CD4-positive, alpha-beta T cell treated with Interleukin-15 for 4 hours (primary cell): ENCODE results near the gene COLGALT1.
"Not testable (repeated sequence)": the region's sequence is repeated elsewhere in the genome, so short reads cannot be mapped to it uniquely, and the experiment has no call there.

Source experiments
- DNase-seq: peaks from one replicate; pipeline ENCODE4 v3.0.0-alpha.2; 2020; ENCODE audit warnings: low spot score

The COLGALT1 gene

DNA sequence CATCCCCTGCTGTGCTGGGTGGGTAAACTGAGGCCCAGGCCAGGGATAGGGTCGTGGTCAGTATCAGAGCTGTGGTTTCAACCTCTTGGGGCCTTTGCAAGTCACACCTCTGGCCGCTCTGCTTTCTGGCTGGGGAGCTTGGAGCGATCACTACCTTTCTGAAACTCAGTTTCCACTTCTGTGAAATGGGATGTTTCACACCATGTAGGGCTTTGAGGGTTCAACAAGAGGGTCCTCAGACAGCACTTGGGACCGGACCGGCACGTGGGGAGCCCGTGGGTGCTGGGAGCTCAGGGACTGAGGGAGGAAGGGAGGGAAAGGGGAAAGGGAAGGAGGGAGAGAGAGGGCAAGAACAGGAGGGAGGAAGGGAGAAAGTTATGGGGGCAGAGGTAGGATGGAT lies 22.9 kb upstream of the COLGALT1 start:
- DNase-seq: no peak

DNA sequence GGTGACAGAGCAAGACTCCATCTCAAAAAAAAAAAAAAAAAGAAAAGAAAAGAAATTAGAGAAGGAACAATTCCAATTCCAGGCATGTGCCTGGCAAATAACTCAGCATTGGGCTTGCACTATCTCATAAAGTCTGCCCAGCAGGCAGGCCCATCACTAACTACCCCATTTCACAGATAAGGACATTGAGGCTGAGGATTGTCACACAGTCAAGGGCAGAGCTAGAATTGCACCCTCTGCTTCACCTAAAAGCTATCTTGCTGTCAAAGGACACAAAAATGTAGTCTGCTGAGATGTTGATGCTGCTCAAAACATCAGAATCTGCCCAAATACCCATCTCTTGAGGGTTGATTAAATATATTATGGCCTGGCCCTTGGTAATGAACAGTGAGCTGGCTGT lies 20.7 kb upstream of the COLGALT1 start:
- no peak for DNase-seq

DNA sequence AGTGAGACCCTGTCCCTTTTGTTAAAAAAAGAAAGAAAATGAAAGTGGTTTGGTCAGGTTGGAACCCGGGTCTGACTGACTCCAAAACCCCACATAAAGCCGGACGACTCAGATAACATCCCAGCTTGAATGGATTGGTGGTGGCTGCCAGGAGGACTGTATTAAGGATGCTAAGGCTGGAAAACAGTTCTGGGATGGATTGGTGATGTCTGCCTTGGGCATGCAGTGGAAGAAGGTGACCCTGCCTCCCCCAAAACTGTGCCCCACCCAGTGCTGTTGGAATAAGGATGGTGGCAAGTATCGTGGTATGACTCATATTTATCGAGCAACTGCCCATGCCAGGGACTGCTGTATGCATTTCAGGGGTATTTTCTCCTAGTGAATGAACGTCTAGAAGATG lies 18.5 kb upstream of the COLGALT1 start:
- DNase-seq: no peak

DNA sequence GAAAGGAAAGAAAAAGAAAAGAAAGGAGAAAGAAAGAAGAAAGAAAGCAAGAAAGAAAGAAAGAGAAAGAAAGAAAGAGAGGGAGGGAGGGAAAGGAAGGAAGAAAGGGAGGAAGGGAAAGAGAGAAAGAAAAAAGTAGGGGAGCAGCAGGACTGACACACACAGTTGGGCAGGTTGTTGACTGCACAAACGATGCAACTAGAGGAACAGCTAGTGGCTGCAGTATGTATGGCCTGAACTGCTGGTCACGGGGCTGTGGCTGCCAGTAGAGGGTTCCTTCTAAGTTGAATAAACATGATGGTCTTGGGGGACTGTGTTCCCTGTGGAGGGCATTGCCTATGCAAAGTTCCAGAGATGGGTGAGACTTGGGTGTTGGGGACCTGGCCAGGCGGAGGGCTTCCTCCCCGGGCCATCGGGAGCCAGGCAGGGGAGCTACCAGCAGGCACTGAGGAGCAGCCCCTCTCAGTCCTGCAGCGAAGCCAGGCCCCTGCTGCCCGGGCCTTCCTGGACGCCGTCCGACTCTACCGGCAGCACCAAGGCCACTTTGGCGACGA lies 16.7 kb upstream of the COLGALT1 start:
- DNase-seq: no peak

DNA sequence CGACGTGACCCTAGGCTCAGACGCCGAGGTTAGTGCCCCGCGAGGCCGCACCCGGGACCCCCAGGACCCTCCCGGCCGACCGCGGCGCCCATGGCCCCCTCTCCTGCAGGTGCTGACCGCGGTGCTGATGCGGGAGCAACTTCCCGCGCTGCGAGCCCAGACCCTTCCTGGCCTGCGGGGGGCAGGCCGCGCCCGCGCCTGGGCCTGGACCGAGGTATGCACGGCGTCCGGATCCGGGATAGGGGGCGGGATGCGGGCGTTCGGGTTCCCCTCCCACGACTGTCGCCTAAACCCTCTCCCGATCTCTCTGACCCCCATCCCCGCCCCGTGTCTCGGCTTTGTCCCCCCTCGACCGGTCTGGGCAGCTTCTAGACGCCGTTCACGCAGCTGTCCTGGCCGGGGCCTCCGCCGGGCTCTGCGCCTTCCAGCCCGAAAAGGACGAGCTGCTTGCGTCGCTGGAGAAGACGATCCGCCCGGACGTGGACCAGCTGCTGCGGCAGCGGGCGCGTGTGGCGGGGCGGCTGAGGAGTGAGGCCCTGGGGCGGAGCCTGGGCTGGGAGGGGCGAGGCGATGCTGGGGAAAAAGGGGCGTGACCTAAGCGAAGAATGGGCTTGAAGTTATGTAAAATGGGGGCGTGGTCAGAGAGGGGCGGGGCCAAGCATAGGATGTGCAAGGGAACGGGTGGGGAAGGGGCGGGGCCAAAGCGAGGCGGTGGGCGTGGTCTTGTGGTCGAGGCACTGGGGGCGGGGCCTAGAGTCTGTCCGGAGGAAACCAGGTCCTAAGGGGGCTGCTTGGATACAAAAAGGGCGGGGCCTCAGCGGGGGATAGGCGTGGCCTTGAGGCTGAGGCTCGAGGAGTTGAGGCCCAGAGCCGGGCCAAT lies 16.0 kb upstream of the COLGALT1 start:
- DNase-seq: peak; percentile 92

DNA sequence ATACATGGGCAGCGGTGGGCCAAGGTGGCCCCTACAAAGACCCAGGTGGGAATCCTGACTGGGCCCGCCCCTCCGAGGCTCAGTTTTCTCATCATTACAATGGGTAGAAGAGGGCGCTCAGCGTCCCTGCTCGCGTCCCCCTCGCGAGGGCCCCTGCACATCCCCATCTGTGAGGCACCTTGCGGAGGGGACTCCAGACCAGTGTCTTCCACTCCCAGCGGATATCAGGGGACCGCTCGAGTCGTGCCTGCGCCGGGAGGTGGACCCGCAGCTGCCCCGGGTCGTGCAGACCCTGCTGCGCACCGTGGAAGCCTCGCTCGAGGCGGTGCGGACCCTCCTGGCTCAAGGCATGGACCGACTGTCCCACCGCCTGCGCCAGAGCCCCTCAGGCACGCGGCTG lies 15.3 kb upstream of the COLGALT1 start:
- no peak for DNase-seq

DNA sequence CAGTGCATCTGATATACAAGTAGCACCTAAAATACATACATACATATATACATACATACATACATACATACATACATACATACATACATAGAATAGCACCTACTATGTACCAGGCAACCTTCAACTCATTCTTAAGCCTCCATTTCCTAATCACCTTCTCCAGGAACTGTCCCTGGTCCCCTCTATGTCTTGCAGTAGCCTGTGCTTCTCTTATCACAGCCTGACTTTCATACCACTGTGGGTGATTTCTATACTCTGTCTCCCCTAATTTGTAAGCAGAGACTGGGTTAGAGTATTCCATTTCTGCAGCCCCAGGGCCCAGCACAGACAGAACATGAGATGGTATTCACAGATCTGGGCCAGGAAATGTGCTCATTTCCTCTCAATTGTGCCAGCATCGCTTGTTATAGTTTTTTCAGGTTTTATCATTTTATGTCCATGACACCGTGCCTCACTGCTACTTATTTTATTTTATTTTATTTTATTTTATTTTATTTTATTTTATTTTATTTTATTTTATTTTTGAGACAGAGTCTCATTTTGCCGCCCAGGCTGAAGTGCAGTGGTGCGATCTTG lies 14.2 kb upstream of the COLGALT1 start:
- no peak for DNase-seq

DNA sequence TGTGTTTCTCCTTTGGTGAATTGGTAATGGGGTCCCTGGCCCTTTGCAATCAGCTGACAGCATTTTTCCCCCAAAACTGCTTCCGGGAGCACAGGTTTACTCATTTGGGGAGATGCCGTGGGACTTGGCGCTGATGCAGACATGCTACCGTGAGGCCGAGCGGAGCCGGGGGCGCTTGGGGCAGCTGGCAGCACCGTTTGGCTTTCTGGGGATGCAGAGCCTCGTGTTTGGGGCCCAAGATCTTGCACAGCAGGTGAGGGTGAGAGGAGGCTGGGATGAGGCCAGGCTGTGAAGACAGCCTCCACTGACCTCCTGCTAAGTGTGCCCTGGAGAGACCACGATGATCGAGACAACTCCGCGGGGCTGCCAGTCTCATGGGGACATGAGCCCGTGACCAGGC lies 13.4 kb upstream of the COLGALT1 start:
- no peak for DNase-seq

DNA sequence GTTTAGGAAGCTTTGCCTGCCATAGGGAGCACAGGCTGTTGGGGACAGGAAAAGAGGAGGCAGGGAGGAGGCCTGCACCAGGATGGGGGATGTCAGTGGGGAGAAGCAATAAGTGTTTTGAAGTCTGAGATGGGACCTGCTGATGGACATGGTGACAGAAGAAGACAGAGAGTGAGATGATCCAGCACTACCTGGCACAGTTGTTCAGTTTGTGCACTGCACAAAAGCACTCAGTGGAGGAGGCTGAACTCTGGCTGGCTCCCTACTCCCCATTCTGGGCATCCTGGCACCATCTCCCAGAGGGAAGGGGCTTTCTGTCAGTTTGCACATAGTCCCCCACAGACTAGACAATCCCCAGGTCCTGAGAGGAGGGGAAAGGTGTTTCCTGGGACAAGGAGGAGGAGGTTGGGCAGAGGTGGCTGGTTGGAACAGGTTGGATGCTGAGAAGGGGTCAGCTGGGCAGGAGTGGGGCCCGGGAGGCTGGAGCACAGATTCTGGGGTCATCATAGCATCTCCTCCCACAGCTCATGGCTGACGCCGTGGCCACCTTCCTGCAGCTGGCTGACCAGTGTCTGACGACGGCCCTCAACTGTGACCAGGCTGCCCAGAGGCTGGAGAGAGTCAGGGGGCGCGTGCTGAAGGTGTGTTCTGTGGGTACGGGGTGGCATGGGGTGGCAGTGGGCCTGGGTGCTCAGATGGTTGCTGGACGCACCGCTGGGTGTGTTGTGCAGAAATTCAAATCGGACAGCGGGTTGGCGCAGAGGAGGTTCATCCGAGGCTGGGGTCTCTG lies 12.5 kb upstream of the COLGALT1 start:
- no peak for DNase-seq

DNA sequence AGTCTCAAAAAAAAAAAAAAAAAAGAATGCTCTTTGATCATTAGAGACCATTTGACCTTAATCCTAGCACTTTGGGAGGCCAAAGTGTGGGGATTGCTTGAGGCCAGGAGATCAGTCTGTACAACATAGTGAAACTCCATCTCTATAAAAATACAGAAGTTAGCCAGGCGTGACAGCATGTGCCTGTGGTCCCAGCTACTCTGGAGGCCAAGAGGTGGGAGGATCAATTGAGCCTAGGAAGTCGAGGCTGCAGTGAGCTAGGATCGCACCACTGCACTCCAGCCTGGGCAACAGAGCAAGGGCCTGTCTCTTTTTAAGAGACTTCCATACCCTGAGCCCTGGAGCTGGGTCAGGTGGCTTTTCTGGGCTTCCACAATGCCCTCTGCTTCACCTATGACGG lies 11.5 kb upstream of the COLGALT1 start:
- DNase-seq: no peak

DNA sequence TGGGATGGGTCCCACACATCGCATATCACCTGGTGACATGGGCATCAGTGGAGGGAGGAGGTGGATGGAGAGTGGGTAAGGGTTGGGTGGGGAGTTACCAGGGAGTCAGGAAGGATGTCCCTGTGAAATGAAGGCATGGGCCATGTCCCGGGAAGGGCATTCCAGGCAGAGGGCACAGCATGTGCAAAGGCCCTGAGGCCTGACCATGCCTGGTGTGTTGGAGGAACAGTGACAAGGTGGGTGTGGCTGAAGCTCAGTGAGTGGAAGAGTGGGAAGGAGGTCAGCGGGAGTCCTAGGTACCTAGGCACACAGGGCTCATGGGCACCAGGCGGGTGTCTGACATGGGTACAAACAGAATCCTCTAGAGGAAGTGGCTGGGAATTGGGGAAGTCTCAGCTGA lies 11.0 kb upstream of the COLGALT1 start:
- DNase-seq: no peak

DNA sequence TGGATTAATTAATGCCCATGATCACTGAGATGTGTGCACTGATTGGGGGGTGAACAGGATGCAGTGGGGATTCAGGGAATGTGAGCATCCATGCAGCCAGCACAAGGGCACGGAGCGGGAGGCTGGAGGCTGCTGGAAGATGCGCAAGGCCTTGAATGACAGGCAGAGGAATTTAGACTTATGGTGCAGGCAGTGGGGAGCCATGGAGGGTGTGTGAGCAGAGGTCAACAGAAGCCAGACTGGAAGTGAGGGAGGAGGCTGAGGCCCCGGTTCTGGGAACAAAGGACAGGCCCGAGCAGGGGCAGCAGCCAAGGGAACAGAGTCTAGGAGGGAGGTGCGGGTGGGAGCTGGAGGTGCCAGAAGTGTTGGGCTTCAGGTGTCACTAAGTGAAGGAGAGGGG lies 7.3 kb upstream of the COLGALT1 start:
- DNase-seq: no peak

DNA sequence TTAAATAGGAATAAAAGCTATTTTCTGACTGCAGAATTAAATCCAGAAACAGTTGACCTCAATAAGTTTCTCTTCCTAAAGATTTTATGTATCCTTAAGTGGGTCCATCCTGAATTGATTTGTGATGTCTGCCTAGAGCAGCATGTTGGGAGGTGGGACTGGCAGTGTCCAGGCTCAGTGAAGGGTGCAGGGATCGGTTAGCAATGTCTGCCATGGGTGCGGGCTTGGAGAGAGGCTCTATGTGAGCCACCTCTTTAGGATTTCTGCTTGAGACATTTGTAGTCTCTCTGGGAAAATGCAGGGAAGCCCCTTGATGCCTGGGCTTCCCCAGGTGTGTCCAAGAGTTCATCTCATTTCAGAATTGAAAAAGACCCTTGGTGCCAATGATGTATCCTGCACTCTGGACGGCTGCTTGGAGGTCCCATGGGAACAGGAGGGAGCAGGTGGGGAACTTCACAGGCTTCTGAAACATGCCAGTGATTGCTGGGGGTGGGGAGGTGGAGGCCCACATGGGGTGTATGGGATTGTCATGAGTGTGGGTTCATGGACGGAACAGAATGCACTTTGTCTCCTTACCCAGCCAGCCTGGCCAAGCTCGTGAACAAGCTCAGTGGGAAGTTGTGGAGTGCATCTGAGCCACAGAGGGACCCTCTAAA lies 6.2 kb upstream of the COLGALT1 start:
- no peak for DNase-seq

DNA sequence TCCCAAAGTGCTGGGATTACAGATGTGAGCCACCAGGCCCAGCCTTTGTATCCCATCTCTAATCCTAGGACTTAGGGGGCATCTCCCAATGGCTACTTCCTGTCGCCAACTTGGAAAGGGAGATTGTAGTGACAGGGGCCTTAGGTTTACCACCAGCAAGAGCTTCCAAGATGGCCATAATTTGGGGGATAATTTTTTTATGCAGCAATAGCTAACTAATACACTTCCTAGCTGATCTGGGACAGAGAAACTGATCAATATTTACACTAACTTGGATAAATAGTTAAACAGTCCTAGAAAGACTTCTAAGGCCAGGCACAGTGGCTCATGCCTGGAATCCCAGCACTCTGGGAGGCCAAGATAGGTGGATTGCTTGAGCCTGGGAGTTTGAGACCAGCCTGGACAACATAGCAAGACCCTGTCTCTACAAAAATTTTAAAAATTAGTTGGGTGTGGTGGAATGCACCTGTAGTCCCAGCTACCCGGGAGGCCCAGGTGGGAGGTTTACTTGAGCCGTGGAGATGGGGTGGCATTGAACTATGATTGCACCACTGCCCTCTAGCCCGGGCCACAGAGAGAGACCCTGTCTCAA lies 5.3 kb upstream of the COLGALT1 start:
- DNase-seq: no peak

DNA sequence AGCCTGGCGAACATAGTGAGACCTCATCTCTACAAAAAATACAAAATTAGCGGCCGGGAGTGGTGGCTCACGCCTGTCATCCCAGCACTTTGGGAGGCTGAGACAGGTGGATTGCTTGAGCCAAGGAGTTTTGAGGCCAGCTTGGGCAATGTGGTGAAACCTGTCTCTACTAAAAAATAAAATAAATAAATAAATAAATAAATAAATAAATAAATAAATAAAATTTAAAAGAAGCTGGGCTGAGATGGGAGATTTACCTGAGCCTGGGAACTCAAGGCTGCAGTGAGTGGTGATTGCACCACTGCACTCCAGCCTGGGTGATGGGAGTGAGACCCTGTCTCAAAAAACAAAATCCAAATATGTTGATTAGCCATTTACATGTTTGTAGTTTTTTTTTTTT lies 2.7 kb upstream of the COLGALT1 start:
- not testable (repeated sequence) for DNase-seq

DNA sequence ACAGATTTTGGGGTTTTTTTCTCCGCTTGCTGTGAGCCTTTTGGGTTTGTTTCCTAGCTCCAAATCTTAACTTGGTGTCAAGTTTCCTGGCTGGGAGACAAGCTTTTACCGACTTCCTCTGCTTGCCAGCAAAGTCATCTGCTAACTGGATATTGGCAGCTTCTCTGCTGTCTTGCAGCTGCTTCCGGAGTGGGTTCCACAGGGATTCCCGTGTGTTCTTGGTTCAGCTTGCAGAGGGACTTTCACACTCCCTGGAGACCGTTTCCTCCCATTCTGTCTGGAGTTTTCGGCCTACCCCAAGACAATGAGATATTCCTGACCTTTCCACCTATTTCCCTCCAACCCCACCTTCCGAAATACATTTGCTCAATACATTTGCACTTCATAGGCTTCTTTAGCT lies 2.2 kb upstream of the COLGALT1 start:
- no peak for DNase-seq

DNA sequence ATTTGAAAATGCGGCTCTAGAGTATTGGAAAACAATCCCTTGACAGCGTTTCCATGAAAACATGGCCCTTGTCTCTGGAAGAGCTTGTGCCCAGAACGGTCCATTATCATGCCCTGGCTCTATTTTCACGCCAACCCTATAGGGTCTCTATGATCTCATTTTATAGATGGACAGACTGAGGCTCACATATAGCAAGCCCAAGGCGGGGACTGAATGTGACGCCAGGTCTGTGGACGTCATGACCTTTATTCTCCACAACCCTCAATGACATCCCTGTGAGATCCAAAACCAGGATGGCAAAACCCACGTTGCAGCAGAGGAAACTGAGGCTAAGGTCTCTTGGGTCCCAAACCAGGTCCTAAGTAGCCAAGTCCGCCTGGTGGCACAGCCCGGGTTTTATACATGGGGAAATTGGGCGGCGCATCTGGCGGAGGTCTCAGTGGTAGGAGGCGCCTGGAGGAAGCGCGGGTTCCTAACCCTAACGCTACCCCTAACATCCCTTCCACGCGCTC lies 425 bp upstream of the COLGALT1 start:
- DNase-seq: no peak

DNA sequence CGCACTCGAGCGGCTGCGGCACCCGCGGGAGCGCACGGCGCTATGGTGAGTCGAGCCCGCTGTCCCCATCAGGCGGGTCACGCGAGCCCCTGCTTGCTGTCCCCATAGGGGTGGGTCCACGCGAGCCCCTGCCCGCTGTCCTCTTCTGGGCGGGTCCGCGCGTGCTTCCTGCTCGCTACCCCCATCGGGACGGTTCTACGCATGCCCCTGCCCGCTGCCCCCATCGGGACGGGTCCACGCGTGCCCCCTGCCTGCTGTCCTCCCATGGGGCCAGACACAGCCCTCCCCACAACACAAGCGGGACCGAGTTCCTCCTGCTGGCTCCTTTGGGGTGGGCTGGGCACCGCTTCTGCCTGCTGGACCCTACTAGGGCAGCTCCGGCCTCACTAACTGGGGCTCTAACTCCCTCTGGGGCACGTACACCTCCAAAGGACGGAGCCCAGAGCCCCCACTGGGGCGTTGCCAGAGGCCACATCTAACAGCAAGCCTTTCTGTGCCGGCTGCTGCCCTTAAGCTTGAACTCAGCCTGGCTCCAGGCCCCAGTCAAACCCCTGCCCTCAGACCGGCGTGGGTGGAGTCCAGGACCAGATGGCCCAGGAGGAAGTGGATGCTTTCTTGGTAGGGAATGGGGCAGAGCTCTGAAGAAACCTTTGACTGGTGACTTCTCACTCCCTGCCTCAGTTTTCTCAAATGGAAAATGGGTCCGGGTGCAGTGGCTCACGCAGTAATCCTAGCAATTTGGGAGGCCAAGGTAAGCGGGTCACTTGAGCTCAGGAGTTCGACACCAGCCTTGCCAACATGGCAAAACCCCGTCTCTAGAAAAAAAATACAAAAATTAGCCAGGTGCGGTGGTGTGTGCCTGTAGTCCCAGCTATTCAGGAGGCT lies 722 bp downstream of the COLGALT1 start:
- DNase-seq: peak; percentile 13

DNA sequence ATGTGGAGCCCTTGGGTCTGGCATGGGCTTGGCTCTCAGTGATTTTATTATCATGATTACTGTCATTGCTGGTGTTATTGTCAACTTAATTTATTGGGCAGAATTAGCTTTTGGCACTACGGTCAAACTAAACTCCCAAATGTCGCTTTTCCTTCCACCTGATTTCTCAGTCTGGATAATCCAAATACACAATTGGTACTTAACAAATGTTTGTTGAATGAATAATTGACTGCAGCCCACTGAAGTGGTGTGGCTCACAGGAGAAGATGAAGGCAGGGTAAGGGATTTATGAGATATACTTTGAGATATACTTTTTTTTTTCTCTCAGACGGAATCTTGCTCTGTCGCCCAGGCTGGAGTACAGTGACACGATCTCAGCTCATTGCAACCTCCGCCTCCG lies 1.5 kb downstream of the COLGALT1 start:
- no peak for DNase-seq

DNA sequence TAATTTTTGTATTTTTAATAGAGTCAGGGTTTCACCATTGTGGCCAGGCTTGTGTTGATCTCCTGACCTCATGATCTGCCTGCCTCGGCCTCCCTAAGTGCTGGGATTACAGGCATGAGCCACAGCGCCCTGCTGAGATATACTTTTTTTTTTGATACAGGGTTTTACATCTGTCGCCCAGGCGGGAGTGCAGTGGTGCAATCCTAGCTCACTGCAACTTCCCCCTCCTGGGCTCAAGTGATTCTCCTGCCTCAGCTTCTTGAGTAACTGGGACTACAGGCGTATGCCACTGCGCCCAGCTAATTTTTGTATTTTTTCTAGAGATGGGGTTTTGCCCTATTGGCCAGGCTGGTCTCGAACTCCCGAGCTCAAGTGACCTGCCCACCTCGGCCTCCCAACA lies 2.0 kb downstream of the COLGALT1 start:
- no peak for DNase-seq

DNA sequence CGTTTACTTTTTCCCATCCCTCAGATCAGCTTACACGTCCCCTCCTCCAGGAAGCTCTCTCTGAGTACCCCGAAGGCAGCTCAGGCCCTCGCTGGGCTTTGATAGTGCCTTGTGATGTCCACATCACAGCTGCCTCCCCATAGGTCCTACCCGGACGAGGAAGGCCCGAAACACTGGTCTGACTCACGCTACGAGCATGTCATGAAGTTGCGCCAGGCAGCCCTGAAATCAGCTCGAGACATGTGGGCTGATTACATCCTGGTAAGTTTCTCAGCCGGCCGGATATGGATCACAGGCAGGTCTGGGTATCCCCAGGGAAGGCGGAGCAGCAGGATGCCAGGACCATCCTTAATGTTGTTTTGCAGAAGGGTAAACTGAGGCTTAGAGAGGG lies 4.8 kb downstream of the COLGALT1 start:
- DNase-seq: no peak
